Duodenal mucosa (tissue), 2 donors: ENCODE results near the gene FAM240A.

Experiments used
- H3K27ac ChIP-seq: one replicate; pipeline ENCODE4 v1.7.0; 2013; ENCODE audit warnings: low read depth, low read length
- H3K27me3 ChIP-seq, 2 donors: one replicate each; pipeline ENCODE4 v1.7.0; 2013; ENCODE audit warnings: low read length in 2 of 2, control low read depth in 1 of 2; ENCODE audit not compliant: insufficient read depth in 2 of 2, control insufficient read depth in 1 of 2
- H3K36me3 ChIP-seq, 2 donors: one replicate each; pipeline ENCODE4 v1.7.0; 2013; ENCODE audit warnings: low read length in 2 of 2, control low read depth in 1 of 2; ENCODE audit not compliant: insufficient read depth in 2 of 2, control insufficient read depth in 1 of 2
- H3K4me1 ChIP-seq, 2 donors: one replicate each; pipeline ENCODE4 v1.7.0; 2013; ENCODE audit warnings: low read length in 2 of 2, control low read depth in 1 of 2; ENCODE audit not compliant: insufficient read depth in 2 of 2, control insufficient read depth in 1 of 2
- H3K4me3 ChIP-seq, 2 donors: one replicate each; pipeline ENCODE4 v1.7.0; 2013; ENCODE audit warnings: low read length in 2 of 2, low read depth in 1 of 2
- H3K9ac ChIP-seq, 2 donors: one replicate each; pipeline ENCODE4 v1.7.0; 2013; ENCODE audit warnings: low read length in 2 of 2, low read depth in 1 of 2
- H3K9me3 ChIP-seq, 2 donors: one replicate each; pipeline ENCODE4 v1.7.0; 2013; ENCODE audit warnings: low read length in 2 of 2, control low read depth in 1 of 2; ENCODE audit not compliant: control insufficient read depth in 1 of 2

The FAM240A gene

DNA sequence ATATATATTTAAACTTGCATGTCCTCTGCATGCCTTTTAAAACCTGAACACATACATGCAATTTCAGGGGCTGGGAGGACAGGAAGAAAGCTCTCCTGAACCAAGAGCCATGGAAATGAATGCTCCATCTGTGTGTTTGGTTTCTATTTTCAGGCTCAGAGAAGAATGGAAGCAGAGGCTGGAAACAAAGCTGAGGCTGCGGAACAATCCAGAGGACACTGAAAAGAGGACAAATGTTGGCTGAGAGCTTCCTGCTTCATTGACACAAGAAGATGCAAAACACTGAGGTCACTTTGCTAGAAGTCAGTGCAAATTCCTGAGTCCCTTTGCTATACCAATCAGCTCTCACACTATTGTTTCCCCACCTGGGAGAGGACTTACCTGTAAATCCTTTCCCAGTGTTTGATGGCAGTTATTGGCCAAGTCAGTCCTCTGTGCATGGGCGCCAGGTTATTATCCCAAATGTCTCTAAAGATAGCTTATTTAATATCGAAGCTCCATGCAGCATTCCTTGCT, 12.7 kb downstream of the FAM240A start:
- Histone ChIP-seq H3K9me3 (no peaks in the 10 kb centered on the region), H3K4me3 (no peak overlapping the region), H3K9ac (no peak overlapping the region)

DNA sequence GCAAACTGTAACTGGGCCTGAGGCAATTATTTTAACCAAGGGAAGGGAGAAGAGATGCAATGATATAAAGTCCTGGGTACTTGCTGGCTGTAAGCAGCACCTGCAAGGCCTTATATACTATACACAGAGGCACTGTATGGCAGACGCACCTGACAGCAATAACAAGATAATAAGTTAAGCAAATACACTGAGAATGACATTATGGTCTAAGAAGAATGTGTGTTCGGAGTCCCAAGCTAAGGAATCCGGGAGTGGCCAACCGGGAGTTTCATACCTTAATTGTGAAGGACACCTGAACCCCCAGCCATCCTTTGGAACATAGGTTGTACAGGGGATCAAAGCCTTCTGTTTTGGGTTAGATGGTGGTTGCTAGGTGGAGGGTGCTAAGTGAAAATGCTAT, 13.7 kb downstream of the FAM240A start:
- Histone ChIP-seq H3K9me3 (no peaks in the 10 kb centered on the region), H3K4me3 (no peak overlapping the region), H3K27ac (no peak overlapping the region), H3K9ac (no peak overlapping the region), H3K27me3 (no peaks in the 10 kb centered on the region), H3K36me3 (no peaks in the 10 kb centered on the region), H3K4me1 (peaks cover 4 to 5% of the 10 kb centered on the region in 2 donors)

More for the DNA sequence above, 12.7 kb downstream of the FAM240A start:
- Histone ChIP-seq H3K27me3 (no peaks in the 10 kb centered on the region), H3K4me1 (peaks cover under 1 to 4% of the 10 kb centered on the region in 2 donors), H3K27ac (no peak overlapping the region), H3K36me3 (no peaks in the 10 kb centered on the region)

DNA sequence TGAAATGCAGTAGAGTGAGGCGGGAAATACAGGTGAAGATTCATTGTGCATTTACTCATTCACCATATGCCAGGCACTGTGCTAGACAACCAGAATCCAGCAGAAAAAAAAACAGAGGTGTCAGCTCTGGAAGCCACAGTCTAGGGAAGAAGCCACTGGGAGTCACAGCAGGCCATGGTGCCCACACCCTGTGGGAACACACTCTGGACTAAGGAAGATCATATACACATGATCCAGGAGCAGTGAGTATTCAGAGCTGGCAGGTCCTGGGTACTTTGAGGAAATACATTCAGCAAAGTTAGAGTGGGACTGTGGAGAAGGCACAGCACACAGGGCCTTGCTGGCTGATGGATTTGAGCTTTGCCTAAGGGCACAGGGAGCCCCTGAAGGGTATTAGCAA, 14.8 kb downstream of the FAM240A start:
- Histone ChIP-seq H3K36me3 (no peaks in the 10 kb centered on the region), H3K4me3 (no peak overlapping the region), H3K9me3 (no peaks in the 10 kb centered on the region), H3K4me1 (peaks cover 4 to 5% of the 10 kb centered on the region in 2 donors), H3K27ac (no peak overlapping the region), H3K9ac (no peak overlapping the region), H3K27me3 (no peaks in the 10 kb centered on the region)

DNA sequence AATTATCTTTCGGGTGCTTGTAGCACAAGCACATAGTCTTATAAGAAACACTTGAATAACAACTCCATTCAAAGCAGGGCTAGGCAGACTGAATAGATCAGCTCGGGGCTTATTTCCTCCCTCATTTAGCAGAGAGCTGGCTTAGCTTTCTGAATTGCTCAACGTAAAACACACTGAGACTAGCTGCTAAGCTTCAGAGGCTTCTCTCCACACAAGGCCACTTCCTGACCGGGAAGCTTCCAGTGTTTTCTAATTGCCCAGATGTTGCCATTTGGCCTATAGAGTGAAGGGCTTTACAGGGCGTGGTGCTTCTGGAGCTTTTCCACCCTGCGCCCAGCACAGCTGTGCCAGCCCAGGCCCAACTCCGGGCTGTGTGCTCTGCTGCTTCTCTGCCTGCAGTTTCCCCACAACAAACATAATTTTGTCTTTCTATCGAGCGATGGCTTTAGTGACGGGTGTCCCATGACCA, 16.6 kb downstream of the FAM240A start:
- peaks cover 4 to 5% of the 10 kb centered on the region in 2 donors for H3K4me1 ChIP-seq
- no peak overlapping the region for H3K4me3 ChIP-seq
- peak overlapping the region; percentile 26 for H3K27ac ChIP-seq
- H3K27me3 ChIP-seq: no peaks in the 10 kb centered on the region
- H3K9me3 ChIP-seq: no peaks in the 10 kb centered on the region
- H3K36me3 ChIP-seq: no peaks in the 10 kb centered on the region
- H3K9ac ChIP-seq: no peak overlapping the region

DNA sequence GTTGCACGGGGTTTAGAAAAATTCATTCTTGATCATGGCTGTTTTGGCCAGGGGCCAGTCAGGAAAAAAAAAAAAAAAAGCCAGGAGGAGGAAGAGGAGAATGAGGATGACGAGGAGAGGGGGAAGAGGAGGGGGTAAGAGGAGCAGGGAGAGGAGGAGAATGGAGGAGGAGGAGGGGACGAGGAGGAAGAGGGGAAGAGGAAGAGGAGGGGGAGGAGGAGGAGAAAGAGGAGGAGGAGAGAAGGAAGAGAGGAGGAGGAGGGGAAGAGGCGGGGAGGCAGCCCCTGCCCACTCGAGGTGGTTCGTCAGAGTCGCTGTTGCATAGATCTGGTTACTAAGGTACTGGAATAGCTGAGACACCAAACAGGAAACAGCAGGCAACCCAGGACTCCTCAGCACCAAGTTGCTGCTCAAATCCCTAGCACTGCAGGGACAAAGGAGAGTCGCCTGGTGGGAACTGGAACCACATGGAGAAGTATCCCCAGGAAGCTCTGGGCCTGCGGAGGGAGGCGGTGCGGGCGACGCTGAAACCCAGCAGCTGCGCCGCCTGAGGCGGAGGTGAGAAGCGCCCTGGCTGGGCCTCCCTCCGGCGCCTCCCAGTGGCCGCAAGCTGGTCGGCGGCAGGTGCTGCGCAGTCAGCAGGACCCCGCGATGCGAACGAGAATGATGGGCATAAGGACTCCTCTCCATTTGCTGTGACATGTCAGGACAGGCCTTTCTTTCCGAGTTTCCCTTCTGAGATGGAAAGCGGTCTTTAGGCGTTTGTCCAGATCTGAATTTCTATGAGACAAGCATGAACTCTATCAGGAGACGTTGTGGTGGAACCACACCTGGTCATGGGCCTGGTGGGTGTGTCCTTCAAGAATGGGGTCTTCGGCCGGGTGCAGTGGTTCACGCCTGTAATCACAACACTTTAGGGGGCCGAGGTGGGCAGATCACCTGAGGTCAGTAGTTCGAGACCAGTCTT, 17.5 kb downstream of the FAM240A start:
- peaks cover 4 to 5% of the 10 kb centered on the region in 2 donors for H3K4me1 ChIP-seq
- H3K9ac ChIP-seq: peak overlapping the region in 1 of 2 donors; percentile 5
- H3K36me3 ChIP-seq: no peaks in the 10 kb centered on the region
- no peaks in the 10 kb centered on the region for H3K9me3 ChIP-seq
- peak overlapping the region; percentile 40 to 60 for H3K4me3 ChIP-seq
- no peaks in the 10 kb centered on the region for H3K27me3 ChIP-seq
- H3K27ac ChIP-seq: peak overlapping the region; percentile 58

DNA sequence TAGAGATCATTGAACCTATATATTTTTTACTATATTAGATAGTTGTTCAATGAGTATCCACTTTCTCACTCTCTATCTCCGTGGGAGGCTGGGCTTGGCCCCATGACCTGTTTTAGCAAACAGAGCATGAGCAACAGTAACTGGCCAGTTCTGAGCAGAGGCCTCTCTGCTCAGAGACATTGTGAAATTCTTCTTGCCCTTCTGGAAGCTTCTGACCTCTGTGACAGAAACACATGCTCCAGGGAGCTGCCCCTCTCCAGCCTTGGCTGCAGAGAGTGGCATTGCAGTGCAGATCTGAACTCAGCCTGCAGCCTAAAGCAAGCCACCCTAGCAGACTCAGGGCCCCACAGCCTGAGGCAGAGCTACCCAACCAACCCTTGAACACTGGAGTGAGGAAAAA, 20.5 kb downstream of the FAM240A start:
- Histone ChIP-seq H3K4me1 (peaks cover 4 to 5% of the 10 kb centered on the region in 2 donors), H3K27me3 (no peaks in the 10 kb centered on the region), H3K9me3 (no peaks in the 10 kb centered on the region), H3K9ac (no peak overlapping the region), H3K4me3 (no peak overlapping the region), H3K36me3 (no peaks in the 10 kb centered on the region), H3K27ac (no peak overlapping the region)

DNA sequence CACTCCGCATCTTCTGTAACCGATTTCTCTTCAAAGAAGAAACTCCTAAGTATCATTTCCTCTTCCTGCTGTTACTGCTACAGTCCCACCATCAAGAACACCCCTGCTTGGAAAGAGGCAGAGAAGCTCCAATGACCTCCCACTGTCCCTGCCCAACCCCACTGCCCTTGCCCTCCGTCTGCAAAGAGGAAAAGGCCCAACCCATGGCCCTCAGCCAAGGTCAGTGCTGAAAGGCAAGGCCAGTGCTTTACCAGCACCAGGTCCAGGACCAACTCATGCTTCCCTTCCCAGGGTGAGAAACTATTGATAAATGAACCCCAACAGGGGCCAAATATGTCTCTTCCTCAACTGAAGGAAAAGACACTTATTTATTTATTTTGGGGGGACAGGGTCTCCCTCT, 22.5 kb downstream of the FAM240A start:
- H3K27ac ChIP-seq: no peak overlapping the region
- H3K27me3 ChIP-seq: no peaks in the 10 kb centered on the region
- H3K4me3 ChIP-seq: no peak overlapping the region
- no peak overlapping the region for H3K9ac ChIP-seq
- H3K36me3 ChIP-seq: no peaks in the 10 kb centered on the region
- no peaks in the 10 kb centered on the region for H3K9me3 ChIP-seq
- H3K4me1 ChIP-seq: peaks cover under 1 to 5% of the 10 kb centered on the region in 2 donors

DNA sequence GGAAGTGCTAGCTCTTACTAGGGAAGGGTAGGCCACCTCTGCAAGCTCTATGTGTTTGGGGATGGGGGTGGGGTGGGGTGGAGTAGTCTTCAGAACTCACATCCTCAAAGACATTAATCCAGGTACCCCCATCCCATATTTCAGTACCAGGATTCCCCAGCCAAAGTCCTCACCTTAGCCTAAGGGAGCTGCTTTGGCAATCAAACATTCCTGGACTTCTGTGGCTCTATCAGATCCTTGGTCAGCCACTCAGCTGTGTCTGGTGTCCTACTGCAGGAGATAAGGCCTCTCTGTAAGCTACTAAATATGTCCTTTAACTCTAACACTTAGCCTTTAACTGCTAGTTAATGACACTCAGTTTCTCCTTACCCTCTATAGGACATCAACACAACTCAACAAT, 26.9 kb downstream of the FAM240A start:
- no peak overlapping the region for H3K27ac ChIP-seq
- no peak overlapping the region for H3K9ac ChIP-seq

DNA sequence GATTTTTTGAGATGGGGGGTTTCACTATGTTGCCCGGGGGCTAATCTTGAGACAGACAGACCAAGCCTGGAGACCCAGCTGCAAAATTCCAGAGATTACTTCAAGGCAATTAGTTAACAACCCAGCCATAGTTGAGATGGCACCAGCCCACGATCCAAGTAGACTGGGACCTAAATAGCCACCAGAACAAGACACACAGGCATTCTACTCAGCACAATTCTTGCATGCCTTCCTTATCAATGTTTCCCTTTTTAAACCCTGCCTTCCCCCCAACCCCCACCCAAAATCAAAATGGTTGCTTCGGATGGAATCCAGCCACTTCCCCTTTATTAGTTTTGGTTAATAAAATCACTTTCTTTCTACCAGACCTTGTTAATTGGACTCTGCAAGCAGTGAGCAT, 28.6 kb downstream of the FAM240A start:
- H3K36me3 ChIP-seq: no peaks in the 10 kb centered on the region
- H3K4me3 ChIP-seq: no peak overlapping the region
- H3K4me1 ChIP-seq: no peaks in the 10 kb centered on the region
- H3K27ac ChIP-seq: no peak overlapping the region
- H3K9ac ChIP-seq: no peak overlapping the region
- no peaks in the 10 kb centered on the region for H3K27me3 ChIP-seq
- no peaks in the 10 kb centered on the region for H3K9me3 ChIP-seq

More for the DNA sequence above, 26.9 kb downstream of the FAM240A start:
- Histone ChIP-seq H3K4me1 (no peaks in the 10 kb centered on the region), H3K36me3 (no peaks in the 10 kb centered on the region), H3K9me3 (no peaks in the 10 kb centered on the region), H3K27me3 (no peaks in the 10 kb centered on the region), H3K4me3 (no peak overlapping the region)

DNA sequence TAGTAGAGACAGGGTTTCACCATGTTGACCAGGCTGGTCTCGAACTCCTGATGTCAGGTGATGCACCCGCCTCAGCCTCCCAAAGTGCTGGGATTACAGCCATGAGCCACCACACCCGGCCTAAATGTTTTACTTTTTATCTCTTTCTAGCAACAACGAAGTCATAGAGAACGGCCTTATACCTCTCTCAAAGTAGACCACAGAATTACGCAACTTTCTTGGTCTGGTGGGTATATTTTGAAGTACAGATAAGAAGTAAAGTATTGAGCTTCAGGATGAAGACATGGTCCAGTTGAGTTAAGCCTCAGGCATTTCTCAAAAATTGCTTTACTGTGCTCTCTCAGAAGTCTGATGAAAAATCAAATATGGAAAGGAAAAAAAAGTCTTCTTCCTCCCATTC, 30.6 kb downstream of the FAM240A start:
- Histone ChIP-seq H3K27me3 (no peaks in the 10 kb centered on the region), H3K9me3 (no peaks in the 10 kb centered on the region), H3K36me3 (no peaks in the 10 kb centered on the region), H3K4me1 (no peaks in the 10 kb centered on the region), H3K9ac (no peak overlapping the region), H3K4me3 (no peak overlapping the region), H3K27ac (no peak overlapping the region)
